Parietal lobe (tissue), 1 donor: ENCODE measurements around the gene MROH7. TPM values are rescaled to one million over a fixed set of nuclear protein-coding genes. Genes with fewer than 3 reads are reported as not detected.

ENCODE experiments used
- total RNA-seq: library from RNA; depleted of rRNA; stranded (reverse); fragments of >200 nt; gene quantifications from one replicate; pipeline ENCODE4 v1.2.3, GENCODE V29; 2014

MROH7 gene
- 2.5 TPM for total RNA-seq

GRCh38 chr1:54640863-54641836, at the start of gene MROH7:
Gene MROH7, plus strand, starts transcription at chr1:54641786. Its CDS starts 11,141 bp downstream, at chr1:54652927.

DNA sequence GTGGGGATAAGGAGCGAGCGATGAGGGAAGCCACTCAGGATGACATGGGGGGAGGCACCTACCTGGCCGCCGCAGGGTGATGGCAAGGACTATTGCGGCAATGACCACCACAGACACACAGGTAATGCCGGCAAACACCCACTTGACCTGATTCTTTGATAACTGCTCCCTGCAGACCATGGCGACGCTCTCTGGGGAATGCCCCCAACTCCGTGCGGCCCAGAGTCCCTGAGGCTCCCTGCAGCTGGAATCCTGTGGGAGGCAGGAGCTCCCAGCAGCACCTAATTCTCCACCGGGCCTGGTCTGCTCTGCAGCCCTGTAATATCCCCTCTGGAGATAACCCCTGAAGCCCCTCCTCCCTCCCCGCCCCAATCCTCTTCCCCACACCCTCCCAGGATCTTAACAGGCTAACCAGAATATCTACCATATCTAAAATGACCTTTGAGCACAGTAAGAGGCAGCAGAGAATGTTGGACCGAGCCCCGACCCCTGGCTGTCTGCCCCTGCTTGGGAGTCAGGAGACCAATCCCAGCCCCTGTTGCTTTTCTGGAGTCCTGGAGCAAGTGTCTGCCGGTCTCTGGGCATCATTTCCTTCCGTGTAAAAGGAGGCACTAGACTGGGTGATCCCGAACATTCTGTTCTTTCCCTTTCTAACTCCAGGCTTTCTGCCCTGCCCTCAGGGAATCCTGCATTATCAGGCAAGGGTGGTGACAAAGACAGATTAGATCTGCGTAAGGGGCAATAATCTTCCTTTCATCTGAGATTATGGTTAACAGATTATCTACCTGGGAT, 18.2 kb upstream of the MROH7 start, which contains the start of gene FAM151A:
TSS of gene FAM151A (minus strand) at position 310 of the 792 bp plus-strand sequence. CDS start at position 180, 130 bp downstream.

GRCh38 chr1:54715493-54716298, 74.1 kb downstream of the MROH7 start, which contains the start of gene TTC4:
Gene TTC4, plus strand, starts transcription at chr1:54715861. Its CDS starts 48 bp downstream, at chr1:54715909.

Other genes starting within 250 kb of the MROH7 start
- 58.8 TPM for gene SSBP3, start 235.4 kb upstream of the MROH7 start, total RNA-seq
- 7.2 TPM for gene ACOT11, start 93.6 kb upstream of the MROH7 start, total RNA-seq
- gene FAM151A, start 18.3 kb upstream of the MROH7 start, total RNA-seq: not detected
- gene TTC4, start 74.1 kb downstream of the MROH7 start, total RNA-seq: 21.6 TPM
- gene PARS2, start 122.7 kb downstream of the MROH7 start, total RNA-seq: 2.8 TPM
- not detected for gene TTC22, start 159.5 kb downstream of the MROH7 start, total RNA-seq
- 63.2 TPM for gene DHCR24, start 245.4 kb downstream of the MROH7 start, total RNA-seq